SU-DHL-6 (cell line): ENCODE data around the gene ULK3.

ENCODE experiments used
- EZH2phosphoT487 ChIP-seq: fragments of 200-600 bp; sonication (generic), shearing (Covaris generic); conservative IDR thresholded peaks from 2 replicates; pipeline ENCODE4 v1.6.1; 2018; ENCODE audit warnings: mild to moderate bottlenecking, antibody characterized with exemption, low read length, moderate library complexity, mixed read lengths
- TF ChIP-seq, protein P1 (sequence below): fragments of 200-600 bp; sonication (generic); IDR thresholded peaks from one replicate; pipeline ENCODE4 v1.5.1; 2017; ENCODE audit warnings: antibody characterized with exemption, mild to moderate bottlenecking, low read length, moderate library complexity; ENCODE audit not compliant: insufficient read depth, poor library complexity, severe bottlenecking

DNA sequence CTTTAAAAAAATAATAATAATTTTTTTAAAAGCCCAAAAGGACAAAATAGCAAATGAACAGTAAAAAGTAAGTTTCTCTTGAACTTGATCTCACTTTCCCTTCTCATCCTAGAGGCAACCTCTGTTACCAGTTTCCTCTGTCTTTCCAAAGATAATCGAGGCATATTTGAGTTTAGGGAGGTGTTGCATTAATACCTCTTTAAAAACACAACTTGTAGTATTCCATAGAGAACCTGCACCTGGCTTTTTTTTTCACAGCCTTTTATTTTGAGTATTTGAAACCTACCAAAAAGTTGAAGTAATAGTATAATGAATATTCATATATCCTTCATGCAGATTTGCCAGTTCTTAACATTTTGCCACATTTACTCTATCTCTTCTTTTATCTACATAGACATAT is 51.9 kb downstream of the ULK3 start:
- no peak for TF ChIP-seq EZH2phosphoT487
- TF ChIP-seq, protein P1, sequence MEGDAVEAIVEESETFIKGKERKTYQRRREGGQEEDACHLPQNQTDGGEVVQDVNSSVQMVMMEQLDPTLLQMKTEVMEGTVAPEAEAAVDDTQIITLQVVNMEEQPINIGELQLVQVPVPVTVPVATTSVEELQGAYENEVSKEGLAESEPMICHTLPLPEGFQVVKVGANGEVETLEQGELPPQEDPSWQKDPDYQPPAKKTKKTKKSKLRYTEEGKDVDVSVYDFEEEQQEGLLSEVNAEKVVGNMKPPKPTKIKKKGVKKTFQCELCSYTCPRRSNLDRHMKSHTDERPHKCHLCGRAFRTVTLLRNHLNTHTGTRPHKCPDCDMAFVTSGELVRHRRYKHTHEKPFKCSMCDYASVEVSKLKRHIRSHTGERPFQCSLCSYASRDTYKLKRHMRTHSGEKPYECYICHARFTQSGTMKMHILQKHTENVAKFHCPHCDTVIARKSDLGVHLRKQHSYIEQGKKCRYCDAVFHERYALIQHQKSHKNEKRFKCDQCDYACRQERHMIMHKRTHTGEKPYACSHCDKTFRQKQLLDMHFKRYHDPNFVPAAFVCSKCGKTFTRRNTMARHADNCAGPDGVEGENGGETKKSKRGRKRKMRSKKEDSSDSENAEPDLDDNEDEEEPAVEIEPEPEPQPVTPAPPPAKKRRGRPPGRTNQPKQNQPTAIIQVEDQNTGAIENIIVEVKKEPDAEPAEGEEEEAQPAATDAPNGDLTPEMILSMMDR: no peak
